Neuronal stem cell (in vitro differentiated cells): ENCODE data around the gene MYBL2.

ENCODE experiments used
- DNase-seq: peaks from one replicate; pipeline ENCODE4 v3.0.0-alpha.2; 2013; ENCODE audit warnings: low spot score
- H2AFZ ChIP-seq: one replicate; pipeline ENCODE4 v1.6.1; 2013; ENCODE audit warnings: mild to moderate bottlenecking, low read length, inconsistent platforms
- H2AK5ac ChIP-seq: 2 replicates; pipeline ENCODE4 v1.6.1; 2013; ENCODE audit warnings: low read depth, mild to moderate bottlenecking, inconsistent platforms, low read length, moderate library complexity, mixed read lengths
- H2BK120ac ChIP-seq: 2 replicates; pipeline ENCODE4 v1.6.1; 2013; ENCODE audit warnings: low read depth, mild to moderate bottlenecking, inconsistent platforms, low read length, moderate library complexity, mixed read lengths
- H2BK12ac ChIP-seq: one replicate; pipeline ENCODE4 v1.6.1; 2013; ENCODE audit warnings: low read length, inconsistent platforms
- H2BK15ac ChIP-seq: 2 replicates; pipeline ENCODE4 v1.6.1; 2013; ENCODE audit warnings: mild to moderate bottlenecking, low read length, inconsistent platforms, mixed read lengths
- H2BK5ac ChIP-seq: one replicate; pipeline ENCODE4 v1.6.1; 2013; ENCODE audit warnings: inconsistent platforms, mild to moderate bottlenecking, low read length, moderate library complexity
- H3K14ac ChIP-seq: one replicate; pipeline ENCODE4 v1.6.1; 2013; ENCODE audit warnings: low read length, inconsistent platforms
- H3K18ac ChIP-seq: 2 replicates; pipeline ENCODE4 v1.6.1; 2013; ENCODE audit warnings: low read length, inconsistent platforms
- H3K23ac ChIP-seq: 2 replicates; pipeline ENCODE4 v1.6.1; 2013; ENCODE audit warnings: low read depth, mild to moderate bottlenecking, mixed read lengths, low read length, inconsistent platforms; ENCODE audit not compliant: poor library complexity
- H3K27ac ChIP-seq: replicated peaks from 3 replicates; pipeline ENCODE4 v1.5.1; 2013; ENCODE audit warnings: low read length, inconsistent platforms
- H3K27me3 ChIP-seq, 3 experiments: 2 replicates each; pipeline ENCODE4 v1.6.1; 2013; ENCODE audit warnings: low read length in 3 of 3, mild to moderate bottlenecking in 2 of 3, inconsistent platforms in 1 of 3, low read depth in 1 of 3, mixed read lengths in 1 of 3, moderate library complexity in 1 of 3; ENCODE audit not compliant: control insufficient read depth in 3 of 3, insufficient read depth in 3 of 3
- H3K36me3 ChIP-seq, 2 donors: replicated peaks in 1 of 2; 2 replicates each; pipeline ENCODE4 v1.6.1; 2013; ENCODE audit warnings: low read length in 2 of 2; ENCODE audit not compliant: control insufficient read depth in 2 of 2, insufficient read depth in 2 of 2
- H3K4ac ChIP-seq: 2 replicates; pipeline ENCODE4 v1.6.1; 2013; ENCODE audit warnings: inconsistent platforms, mild to moderate bottlenecking, low read length, moderate library complexity
- H3K4me1 ChIP-seq, 2 donors: 1 replicate in 1 of 2; 2 replicates in 1 of 2; pipeline ENCODE4 v1.6.1; 2013; ENCODE audit warnings: low read length in 2 of 2, low read depth in 1 of 2; ENCODE audit not compliant: control insufficient read depth in 2 of 2, insufficient read depth in 1 of 2
- H3K4me2 ChIP-seq: one replicate; pipeline ENCODE4 v1.6.1; 2013; ENCODE audit warnings: mild to moderate bottlenecking, low read length, inconsistent platforms; ENCODE audit not compliant: insufficient read depth, poor library complexity, severe bottlenecking
- H3K4me3 ChIP-seq, 2 donors: 2 replicates each; pipeline ENCODE4 v1.5.1; 2013; ENCODE audit warnings: low read length in 2 of 2, mild to moderate bottlenecking in 2 of 2, inconsistent platforms in 1 of 2, moderate library complexity in 1 of 2
- H3K79me1 ChIP-seq: one replicate; pipeline ENCODE4 v1.6.1; 2013; ENCODE audit warnings: low read depth, mild to moderate bottlenecking, inconsistent platforms, low read length, moderate library complexity
- H3K9ac ChIP-seq: one replicate; pipeline ENCODE4 v1.6.1; 2013; ENCODE audit warnings: mild to moderate bottlenecking, low read depth, low read length, inconsistent platforms; ENCODE audit not compliant: poor library complexity
- H3K9me3 ChIP-seq, 2 donors: replicated peaks in 1 of 2; 2 replicates each; pipeline versions ENCODE3 to v1.6.1; 2013; ENCODE audit warnings: low read length in 2 of 2, mild to moderate bottlenecking in 2 of 2, inconsistent platforms in 1 of 2, low read depth in 1 of 2, mixed read lengths in 1 of 2, moderate library complexity in 1 of 2; ENCODE audit not compliant: control insufficient read depth in 2 of 2, insufficient read depth in 1 of 2
- H4K8ac ChIP-seq: one replicate; pipeline ENCODE4 v1.6.1; 2013; ENCODE audit warnings: low read depth, mild to moderate bottlenecking, inconsistent platforms, low read length, moderate library complexity
- H4K91ac ChIP-seq: one replicate; pipeline ENCODE4 v1.6.1; 2013; ENCODE audit warnings: low read length, low read depth, mild to moderate bottlenecking, inconsistent platforms; ENCODE audit not compliant: poor library complexity
- WGBS, 2 donors: extraction: QIAGEN DNeasy Blood & Tissue Kit; methylation state at CpG; one replicate each; pipeline ENCODE4 v1.1.7; 2013; ENCODE audit warnings: missing lambda C conversion rate in 2 of 2, mixed read lengths in 1 of 2; ENCODE audit not compliant: insufficient read length in 2 of 2, insufficient replicate concordance in 1 of 2; ENCODE audit errors: extremely low coverage in 2 of 2; 5-methylcytosine and 5-hydroxymethylcytosine counted together

The MYBL2 gene

GRCh38 chr20:43737925-43738324 is 71.0 kb downstream of the MYBL2 start:
- H3K9ac ChIP-seq, result no peak overlapping the region
- peak overlapping the region; percentile 35 for H2AK5ac ChIP-seq
- no peak overlapping the region for H3K14ac ChIP-seq
- no peak overlapping the region for H4K91ac ChIP-seq
- peaks cover 4 to 6% of the 10 kb centered on the region in 2 donors for H3K4me1 ChIP-seq
- no CpG with 5 or more reads among the region's 7 CpGs for whole genome bisulfite sequencing, 2 donors
- no peak overlapping the region for H3K4me3 ChIP-seq
- no peaks in the 10 kb centered on the region for H3K79me1 ChIP-seq
- H2AFZ ChIP-seq, result no peak overlapping the region
- no peak overlapping the region for H3K4me2 ChIP-seq
- H2BK12ac ChIP-seq, result no peak overlapping the region
- H2BK5ac ChIP-seq, result no peak overlapping the region
- no peak overlapping the region for H3K4ac ChIP-seq
- peak overlapping the region; percentile 59 for H3K23ac ChIP-seq
- no peak overlapping the region for H3K18ac ChIP-seq
- DNase-seq, result no peak
- no peaks in the 10 kb centered on the region for H3K9me3 ChIP-seq
- no peaks in the 10 kb centered on the region for H3K36me3 ChIP-seq
- H4K8ac ChIP-seq, result no peak overlapping the region
- no peaks in the 10 kb centered on the region for H3K27me3 ChIP-seq
- no peak overlapping the region for H3K27ac ChIP-seq
- no peak overlapping the region for H2BK120ac ChIP-seq
- H2BK15ac ChIP-seq, result no peak overlapping the region

GRCh38 chr20:43739148-43739749 is 72.3 kb downstream of the MYBL2 start:
- Histone ChIP-seq H3K4ac (no peak overlapping the region), H3K4me2 (no peak overlapping the region), H2BK5ac (no peak overlapping the region), H3K4me3 (no peak overlapping the region), H2BK15ac (no peak overlapping the region), H2BK12ac (no peak overlapping the region), H4K8ac (no peak overlapping the region), H3K27me3 (no peaks in the 10 kb centered on the region), H4K91ac (no peak overlapping the region), H3K18ac (no peak overlapping the region), H3K23ac (no peak overlapping the region), H3K4me1 (peaks cover 4% of the 10 kb centered on the region in 2 donors), H3K27ac (no peak overlapping the region), H2AFZ (no peak overlapping the region), H3K36me3 (no peaks in the 10 kb centered on the region), H3K79me1 (no peaks in the 10 kb centered on the region), H3K9ac (no peak overlapping the region), H3K9me3 (no peaks in the 10 kb centered on the region), H3K14ac (no peak overlapping the region), H2AK5ac (no peak overlapping the region), H2BK120ac (no peak overlapping the region)
- no peak for DNase-seq
- no CpG with 5 or more reads among the region's 9 CpGs for whole genome bisulfite sequencing, 2 donors

- no CpG with 5 or more reads among the region's 3 CpGs for WGBS, 2 donors
- Histone ChIP-seq H3K9ac (no peak overlapping the region), H3K79me1 (no peaks in the 10 kb centered on the region), H3K14ac (no peak overlapping the region), H3K27me3 (no peaks in the 10 kb centered on the region), H3K36me3 (no peaks in the 10 kb centered on the region), H3K4me1 (peaks cover 4 to 7% of the 10 kb centered on the region in 2 donors), H3K27ac (no peak overlapping the region), H3K4ac (no peak overlapping the region), H2BK5ac (no peak overlapping the region), H3K18ac (no peak overlapping the region), H3K4me2 (no peak overlapping the region), H4K8ac (no peak overlapping the region), H2BK12ac (no peak overlapping the region), H3K9me3 (no peaks in the 10 kb centered on the region), H2BK120ac (no peak overlapping the region), H3K4me3 (no peak overlapping the region), H3K23ac (no peak overlapping the region), H2AK5ac (no peak overlapping the region), H2AFZ (no peak overlapping the region), H4K91ac (no peak overlapping the region), H2BK15ac (no peak overlapping the region)
- no peak for DNase-seq
Observed at GRCh38 chr20:43740642-43741041, 73.7 kb downstream of the MYBL2 start.

- Histone ChIP-seq H3K23ac (peak overlapping the region; percentile 67), H3K27ac (no peak overlapping the region), H4K8ac (no peak overlapping the region), H3K79me1 (no peaks in the 10 kb centered on the region), H3K4ac (no peak overlapping the region), H3K14ac (no peak overlapping the region), H2BK12ac (no peak overlapping the region), H2AFZ (no peak overlapping the region), H3K4me3 (no peak overlapping the region), H4K91ac (no peak overlapping the region), H2BK15ac (peak overlapping the region; percentile 20), H3K4me1 (peaks cover 0 to 6% of the 10 kb centered on the region in 2 donors), H3K18ac (peak overlapping the region; percentile 39), H3K9me3 (no peaks in the 10 kb centered on the region), H3K36me3 (no peaks in the 10 kb centered on the region), H3K27me3 (peaks cover 0 to 15% (median 0%) of the 10 kb centered on the region in 3 experiments), H3K4me2 (no peak overlapping the region), H3K9ac (peak overlapping the region; percentile 12), H2BK120ac (no peak overlapping the region), H2AK5ac (no peak overlapping the region), H2BK5ac (no peak overlapping the region)
- DNase-seq, result no peak
- WGBS, 2 donors, result no CpG with 5 or more reads among the region's 9 CpGs
Observed at GRCh38 chr20:43744151-43744611, 77.3 kb downstream of the MYBL2 start.
